ENCODE results near the gene PSD. TPM values are rescaled to one million over a fixed set of nuclear protein-coding genes. Genes with fewer than 3 reads are reported as not detected.

The PSD gene
- polyA plus RNA-seq, 1 donor from 2014 or later = 68.8 TPM

- no peak overlapping the region for H3K4me2 ChIP-seq (ENCODE audit: low read length)
- TF ChIP-seq REST (IDR thresholded peaks at IDR 0.05; ENCODE audit: borderline replicate concordance) (no peak), POLR2AphosphoS5 (IDR thresholded peaks at IDR 0.05) (no peak), SMC3 (conservative IDR thresholded peaks at IDR 0.05; ENCODE audit: poor library complexity) (no peak), RAD21 (conservative IDR thresholded peaks at IDR 0.05) (no peak), EP300 (conservative IDR thresholded peaks at IDR 0.05; ENCODE audit: poor library complexity, severe bottlenecking) (no peak), CTCF (IDR thresholded peaks at IDR 0.05; ENCODE audit: poor library complexity, severe bottlenecking) (no peak), EZH2 (IDR thresholded peaks at IDR 0.05; ENCODE audit: borderline replicate concordance, insufficient read depth, low read length, poor library complexity, severe bottlenecking) (no peak), MXI1 (conservative IDR thresholded peaks at IDR 0.05; ENCODE audit: poor library complexity, severe bottlenecking) (no peak), TAF1 (IDR thresholded peaks at IDR 0.05; ENCODE audit: low read depth) (no peak)
- no peaks in the 10 kb centered on the region for H3F3A ChIP-seq (ENCODE audit: insufficient read depth, low read length, poor library complexity, severe bottlenecking)
- no peaks in the 10 kb centered on the region for H3K79me2 ChIP-seq (replicated peaks; ENCODE audit: insufficient read depth, low read length)
- H4K20me1 ChIP-seq (ENCODE audit: insufficient read depth) = no peaks in the 10 kb centered on the region
- H3K36me3 ChIP-seq (ENCODE audit: insufficient read depth, low read length) = no peaks in the 10 kb centered on the region
- no peak overlapping the region for H3K27ac ChIP-seq (ENCODE audit: low read length)
- no peaks in the 10 kb centered on the region for H3K9me3 ChIP-seq (ENCODE audit: low read length)
- no peaks in the 10 kb centered on the region for H3K9me2 ChIP-seq (ENCODE audit: insufficient read depth, low read length)
- peaks cover 10% of the 10 kb centered on the region for H3K27me3 ChIP-seq (ENCODE audit: insufficient read depth, low read depth, low read length)
- H2AFZ ChIP-seq (ENCODE audit: low read depth, low read length) = no peak overlapping the region
- no peak overlapping the region for H3K4me3 ChIP-seq (ENCODE audit: low read length)
- H3K9ac ChIP-seq (ENCODE audit: low read length) = no peak overlapping the region
These were observed 19.8 kb upstream of the PSD start for GRCh38 chr10:102438374-102438773.

- H3F3A ChIP-seq (ENCODE audit: insufficient read depth, low read length, poor library complexity, severe bottlenecking) = no peaks in the 10 kb centered on the region
- H3K27me3 ChIP-seq (ENCODE audit: insufficient read depth, low read depth, low read length) = peaks cover 10% of the 10 kb centered on the region
- no peak overlapping the region for H3K27ac ChIP-seq (ENCODE audit: low read length)
- H3K9me2 ChIP-seq (ENCODE audit: insufficient read depth, low read length) = no peaks in the 10 kb centered on the region
- H3K4me3 ChIP-seq (ENCODE audit: low read length) = no peak overlapping the region
- H3K4me2 ChIP-seq (ENCODE audit: low read length) = no peak overlapping the region
- H4K20me1 ChIP-seq (ENCODE audit: insufficient read depth) = no peaks in the 10 kb centered on the region
- no peaks in the 10 kb centered on the region for H3K36me3 ChIP-seq (ENCODE audit: insufficient read depth, low read length)
- H3K9me3 ChIP-seq (ENCODE audit: low read length) = no peaks in the 10 kb centered on the region
- no peaks in the 10 kb centered on the region for H3K79me2 ChIP-seq (replicated peaks; ENCODE audit: insufficient read depth, low read length)
- H3K9ac ChIP-seq (ENCODE audit: low read length) = no peak overlapping the region
- TF ChIP-seq TAF1 (IDR thresholded peaks at IDR 0.05; ENCODE audit: low read depth) (no peak), RAD21 (conservative IDR thresholded peaks at IDR 0.05) (no peak), EP300 (conservative IDR thresholded peaks at IDR 0.05; ENCODE audit: poor library complexity, severe bottlenecking) (no peak), CTCF (IDR thresholded peaks at IDR 0.05; ENCODE audit: poor library complexity, severe bottlenecking) (no peak), POLR2AphosphoS5 (IDR thresholded peaks at IDR 0.05) (no peak), MXI1 (conservative IDR thresholded peaks at IDR 0.05; ENCODE audit: poor library complexity, severe bottlenecking) (no peak), EZH2 (IDR thresholded peaks at IDR 0.05; ENCODE audit: borderline replicate concordance, insufficient read depth, low read length, poor library complexity, severe bottlenecking) (no peak), REST (IDR thresholded peaks at IDR 0.05; ENCODE audit: borderline replicate concordance) (no peak), SMC3 (conservative IDR thresholded peaks at IDR 0.05; ENCODE audit: poor library complexity) (no peak)
- no peak overlapping the region for H2AFZ ChIP-seq (ENCODE audit: low read depth, low read length)
These were observed 18.9 kb upstream of the PSD start for GRCh38 chr10:102437515-102437914.
